SK-N-SH (cell line): ENCODE results near the gene PLEKHG3. TPM values are rescaled to one million over a fixed set of nuclear protein-coding genes. Genes with fewer than 3 reads are reported as not detected.

Experiments used
- CTCF ChIA-PET: fragments of 300-600, 350-600 bp; formaldehyde crosslinking; extraction: SDS; loops from one replicate; lab custom pipeline; 2021; lab: Yijun Ruan, JAX
- POLR2A ChIA-PET: fragments of 350-600 bp; sonication (Branson Sonifier 250); formaldehyde crosslinking; extraction: SDS; loops from one replicate; lab custom pipeline; 2020; ENCODE audit warnings: antibody characterized with exemption, inconsistent platforms; lab: Yijun Ruan, JAX
- DNase-seq: peaks from one replicate; pipeline ENCODE4 v3.0.0; 2012
- H2AFZ ChIP-seq: fragments of 200-600 bp; sonication (generic); 2 replicates; pipeline ENCODE4 v1.8.1; 2016; ENCODE audit warnings: antibody characterized with exemption, mild to moderate bottlenecking, low read depth
- H3F3A ChIP-seq: fragments of 200-600 bp; sonication (generic); replicated peaks from 2 replicates; pipeline ENCODE3; 2016; ENCODE audit warnings: antibody characterized with exemption, mild to moderate bottlenecking; ENCODE audit not compliant: insufficient read depth
- H3K27ac ChIP-seq, 2 experiments: fragments of 200-500 bp in 1 of 2; fragments of 200-600 bp in 1 of 2; sonication (Bioruptor generic) in 1 of 2; sonication (generic), shearing (Covaris generic) in 1 of 2; 2 replicates each; pipeline versions ENCODE4 v1.5.1 to v1.6.1; 2014 to 2016; ENCODE audit warnings: low read depth in 2 of 2, inconsistent platforms in 1 of 2, low read length in 1 of 2, mild to moderate bottlenecking in 1 of 2, mixed read lengths in 1 of 2
- H3K27me3 ChIP-seq: fragments of 200-600 bp; sonication (generic), shearing (Covaris generic); 2 replicates; pipeline ENCODE4 v1.6.1; 2016; ENCODE audit warnings: mixed run types; ENCODE audit not compliant: insufficient read depth
- H3K36me3 ChIP-seq, 2 experiments: fragments of 200-500 bp in 1 of 2; fragments of 200-600 bp in 1 of 2; sonication (Bioruptor generic) in 1 of 2; sonication (generic) in 1 of 2; replicated peaks in 1 of 2; 2 replicates each; pipeline versions ENCODE3 to v1.5.1; 2014 to 2016; ENCODE audit warnings: low read length in 1 of 2, mild to moderate bottlenecking in 1 of 2; ENCODE audit not compliant: insufficient read depth in 2 of 2, control insufficient read depth in 1 of 2
- H3K4me1 ChIP-seq, 2 experiments: fragments of 200-500 bp in 1 of 2; fragments of 200-600 bp in 1 of 2; sonication (Bioruptor generic) in 1 of 2; sonication (generic), shearing (Covaris generic) in 1 of 2; 2 replicates each; pipeline versions ENCODE4 v1.5.1 to v1.6.1; 2014 to 2016; ENCODE audit warnings: low read depth in 1 of 2, low read length in 1 of 2, mixed run types in 1 of 2; ENCODE audit not compliant: insufficient read depth in 2 of 2, control insufficient read depth in 1 of 2
- H3K4me2 ChIP-seq: fragments of 200-600 bp; sonication (generic), shearing (Covaris generic); 2 replicates; pipeline ENCODE4 v1.6.1; 2017; ENCODE audit warnings: mixed run types
- H3K4me3 ChIP-seq, 2 experiments: fragments of 200-500 bp in 1 of 2; fragments of 200-600 bp in 1 of 2; sonication (Bioruptor generic) in 1 of 2; sonication (generic), shearing (Covaris generic) in 1 of 2; 2 replicates each; pipeline versions ENCODE4 v1.5.1 to v1.8.1; 2014 to 2016; ENCODE audit warnings: low read depth in 2 of 2, inconsistent platforms in 1 of 2, low read length in 1 of 2, mild to moderate bottlenecking in 1 of 2, mixed read lengths in 1 of 2, moderate library complexity in 1 of 2
- H3K79me2 ChIP-seq: fragments of 200-600 bp; sonication (generic); 2 replicates; pipeline ENCODE4 v1.8.1; 2017; ENCODE audit warnings: mild to moderate bottlenecking; ENCODE audit not compliant: insufficient read depth
- H3K9ac ChIP-seq: fragments of 200-600 bp; sonication (generic); 2 replicates; pipeline ENCODE4 v1.6.1; 2017; ENCODE audit warnings: mixed run types
- H3K9me2 ChIP-seq: fragments of 200-600 bp; sonication (generic); 2 replicates; pipeline ENCODE4 v1.6.1; 2017; ENCODE audit warnings: mixed run types
- H3K9me3 ChIP-seq: fragments of 200-600 bp; sonication (generic); 2 replicates; pipeline ENCODE4 v1.6.1; 2017; ENCODE audit warnings: mixed run types, mild to moderate bottlenecking, moderate library complexity
- H4K20me1 ChIP-seq: fragments of 200-600 bp; sonication (generic); 2 replicates; pipeline ENCODE4 v1.6.1; 2017; ENCODE audit warnings: mild to moderate bottlenecking, mixed run types; ENCODE audit not compliant: insufficient read depth
- CHD2 ChIP-seq: fragments of 150-350 bp; IDR thresholded peaks from 2 replicates; pipeline ENCODE4 v1.6.1; 2018; ENCODE audit warnings: low read length; ENCODE audit not compliant: partially characterized antibody
- ELF1 ChIP-seq: IDR thresholded peaks from 2 replicates; pipeline ENCODE4 v1.4.0; 2012
- FOXJ3 ChIP-seq: sonication (generic); formaldehyde crosslinking; IDR thresholded peaks from 2 replicates; pipeline ENCODE4 v1.5.1; 2020; ENCODE audit warnings: mild to moderate bottlenecking, missing genetic modification reagents
- GATA2 ChIP-seq: sonication (generic); formaldehyde crosslinking; IDR thresholded peaks from 2 replicates; pipeline ENCODE4 v1.5.0; 2020; ENCODE audit warnings: mild to moderate bottlenecking, missing genetic modification reagents
- JUND ChIP-seq: IDR thresholded peaks from 2 replicates; pipeline ENCODE4 v1.4.0; 2012
- NFIC ChIP-seq: IDR thresholded peaks from 2 replicates; pipeline ENCODE4 v1.4.0; 2012; ENCODE audit warnings: borderline replicate concordance
- RCOR1 ChIP-seq: fragments of 150-350 bp; IDR thresholded peaks from 2 replicates; pipeline ENCODE4 v1.6.1; 2017; ENCODE audit warnings: antibody characterized with exemption, low read length
- RFX5 ChIP-seq: IDR thresholded peaks from 2 replicates; pipeline ENCODE4 v1.6.1; 2012; ENCODE audit warnings: mild to moderate bottlenecking, improper control_type of control experiment, low read length
- RXRA ChIP-seq: IDR thresholded peaks from 2 replicates; pipeline ENCODE4 v1.4.0; 2012; ENCODE audit warnings: low read depth, mild to moderate bottlenecking, borderline replicate concordance
- YY1 ChIP-seq: IDR thresholded peaks from 2 replicates; pipeline ENCODE4 v1.4.0; 2012; ENCODE audit warnings: low read depth, mild to moderate bottlenecking
- whole genome bisulfite sequencing: methylation state at CpG from one replicate; pipeline ENCODE4 v1.1.6; 2017; ENCODE audit warnings: low lambda C conversion rate; 5-methylcytosine and 5-hydroxymethylcytosine counted together
- polyA plus RNA-seq, 3 experiments: library from polyadenylated mRNA; depleted of rRNA; stranded (reverse); fragments of >200 nt; gene quantifications; 2 replicates each; pipeline ENCODE4 v1.2.3, GENCODE V29; 2012
- TF ChIP-seq, protein P1 (sequence below): IDR thresholded peaks from 2 replicates; pipeline ENCODE4 v1.4.0; 2012; ENCODE audit warnings: low read depth
- TF ChIP-seq, protein P2 (sequence below): IDR thresholded peaks from 2 replicates; pipeline ENCODE4 v1.6.1; 2012; ENCODE audit warnings: mild to moderate bottlenecking, low read depth, low read length, moderate library complexity
- TF ChIP-seq, protein P3 (sequence below): fragments of 150-350 bp; IDR thresholded peaks from 2 replicates; pipeline ENCODE4 v1.6.1; 2016; ENCODE audit warnings: mild to moderate bottlenecking, low read depth, low read length
- TF ChIP-seq, protein P4 (sequence below): fragments of 200-600 bp; sonication (generic); IDR thresholded peaks from 2 replicates; pipeline ENCODE4 v1.6.1; 2017; ENCODE audit warnings: antibody characterized with exemption, mild to moderate bottlenecking, moderate library complexity

The PLEKHG3 gene
- polyA plus RNA-seq, 1 of the 3 experiments (the other 2 are of a cell fraction) = 5.1 TPM

DNA sequence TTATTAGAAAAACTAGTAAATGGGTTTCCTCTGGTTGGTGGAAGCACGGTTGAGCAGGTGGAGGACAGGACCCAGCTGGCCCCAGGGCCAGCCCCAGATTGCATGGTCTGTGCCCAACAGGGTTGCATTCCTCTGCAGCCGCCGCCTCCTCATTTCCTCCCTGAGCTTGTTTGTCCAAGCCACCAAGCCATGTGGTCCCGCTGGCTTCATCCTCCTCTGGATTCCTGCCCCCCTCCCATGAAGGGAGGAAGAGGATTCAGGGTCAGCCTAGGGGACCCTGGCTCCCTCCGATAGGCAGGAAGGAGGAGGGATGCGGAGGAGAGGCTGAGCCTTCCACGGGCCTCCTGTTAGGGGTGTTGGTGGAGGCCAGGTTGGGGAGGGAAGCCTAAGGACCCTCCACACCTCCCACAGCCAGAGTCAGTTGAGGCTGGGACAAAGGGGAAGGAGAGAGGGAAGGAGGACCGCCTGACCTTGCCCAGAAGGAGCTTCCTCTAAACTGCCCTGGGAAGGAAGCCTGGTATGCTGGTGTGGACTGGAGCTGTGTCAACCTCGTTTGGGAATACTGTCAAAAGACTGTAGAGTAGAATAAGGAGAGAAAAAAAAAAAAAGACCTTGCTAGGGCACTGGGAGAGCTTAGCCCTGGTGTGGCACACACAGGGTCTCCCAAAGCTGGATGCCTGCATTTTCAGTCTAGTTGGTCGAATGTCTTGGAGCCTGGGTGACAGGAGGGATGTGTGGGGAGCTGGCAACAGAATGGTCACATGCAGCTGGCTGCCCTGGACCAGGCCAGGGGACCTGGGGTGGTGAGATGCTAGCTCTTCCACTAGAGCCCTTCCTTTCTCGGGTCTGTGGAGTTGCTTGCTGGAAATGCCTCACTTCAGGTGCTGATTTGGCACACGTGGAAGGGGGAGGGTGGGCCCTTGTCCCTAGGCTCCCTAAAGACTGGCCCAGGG is 42.4 kb downstream of the PLEKHG3 start:
- H4K20me1 ChIP-seq = no peaks in the 10 kb centered on the region
- no peaks in the 10 kb centered on the region for H3K79me2 ChIP-seq
- H3K4me1 ChIP-seq = no peaks in the 10 kb centered on the region
- no peak overlapping the region for H3K4me2 ChIP-seq
- no peaks in the 10 kb centered on the region for H3K9me3 ChIP-seq
- no peak overlapping the region for H3K9ac ChIP-seq
- H2AFZ ChIP-seq = no peak overlapping the region
- DNase-seq = no peak
- ChIA-PET CTCF (interaction anchor here (1.3 to 1.7 kb wide), 2 partner anchors 10 to 75 kb away, joined by 3 to 4 read pairs; no protein-coding TSS in a partner anchor), POLR2A (no interaction called here)
- peaks cover 3 to 28% of the 10 kb centered on the region in 2 experiments for H3K36me3 ChIP-seq
- H3K27ac ChIP-seq = no peak overlapping the region
- no peak overlapping the region for H3K4me3 ChIP-seq
- 90% methylated on average over 10 of the region's 12 CpGs for WGBS
- H3F3A ChIP-seq = peaks cover 6% of the 10 kb centered on the region
- TF ChIP-seq, protein P1, sequence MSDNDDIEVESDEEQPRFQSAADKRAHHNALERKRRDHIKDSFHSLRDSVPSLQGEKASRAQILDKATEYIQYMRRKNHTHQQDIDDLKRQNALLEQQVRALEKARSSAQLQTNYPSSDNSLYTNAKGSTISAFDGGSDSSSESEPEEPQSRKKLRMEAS = no peak
- TF ChIP-seq, protein P2, sequence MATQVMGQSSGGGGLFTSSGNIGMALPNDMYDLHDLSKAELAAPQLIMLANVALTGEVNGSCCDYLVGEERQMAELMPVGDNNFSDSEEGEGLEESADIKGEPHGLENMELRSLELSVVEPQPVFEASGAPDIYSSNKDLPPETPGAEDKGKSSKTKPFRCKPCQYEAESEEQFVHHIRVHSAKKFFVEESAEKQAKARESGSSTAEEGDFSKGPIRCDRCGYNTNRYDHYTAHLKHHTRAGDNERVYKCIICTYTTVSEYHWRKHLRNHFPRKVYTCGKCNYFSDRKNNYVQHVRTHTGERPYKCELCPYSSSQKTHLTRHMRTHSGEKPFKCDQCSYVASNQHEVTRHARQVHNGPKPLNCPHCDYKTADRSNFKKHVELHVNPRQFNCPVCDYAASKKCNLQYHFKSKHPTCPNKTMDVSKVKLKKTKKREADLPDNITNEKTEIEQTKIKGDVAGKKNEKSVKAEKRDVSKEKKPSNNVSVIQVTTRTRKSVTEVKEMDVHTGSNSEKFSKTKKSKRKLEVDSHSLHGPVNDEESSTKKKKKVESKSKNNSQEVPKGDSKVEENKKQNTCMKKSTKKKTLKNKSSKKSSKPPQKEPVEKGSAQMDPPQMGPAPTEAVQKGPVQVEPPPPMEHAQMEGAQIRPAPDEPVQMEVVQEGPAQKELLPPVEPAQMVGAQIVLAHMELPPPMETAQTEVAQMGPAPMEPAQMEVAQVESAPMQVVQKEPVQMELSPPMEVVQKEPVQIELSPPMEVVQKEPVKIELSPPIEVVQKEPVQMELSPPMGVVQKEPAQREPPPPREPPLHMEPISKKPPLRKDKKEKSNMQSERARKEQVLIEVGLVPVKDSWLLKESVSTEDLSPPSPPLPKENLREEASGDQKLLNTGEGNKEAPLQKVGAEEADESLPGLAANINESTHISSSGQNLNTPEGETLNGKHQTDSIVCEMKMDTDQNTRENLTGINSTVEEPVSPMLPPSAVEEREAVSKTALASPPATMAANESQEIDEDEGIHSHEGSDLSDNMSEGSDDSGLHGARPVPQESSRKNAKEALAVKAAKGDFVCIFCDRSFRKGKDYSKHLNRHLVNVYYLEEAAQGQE = no peak
- no peak for TF ChIP-seq GATA2 (CRISPR knock-in tag)
- TF ChIP-seq, protein P3, sequence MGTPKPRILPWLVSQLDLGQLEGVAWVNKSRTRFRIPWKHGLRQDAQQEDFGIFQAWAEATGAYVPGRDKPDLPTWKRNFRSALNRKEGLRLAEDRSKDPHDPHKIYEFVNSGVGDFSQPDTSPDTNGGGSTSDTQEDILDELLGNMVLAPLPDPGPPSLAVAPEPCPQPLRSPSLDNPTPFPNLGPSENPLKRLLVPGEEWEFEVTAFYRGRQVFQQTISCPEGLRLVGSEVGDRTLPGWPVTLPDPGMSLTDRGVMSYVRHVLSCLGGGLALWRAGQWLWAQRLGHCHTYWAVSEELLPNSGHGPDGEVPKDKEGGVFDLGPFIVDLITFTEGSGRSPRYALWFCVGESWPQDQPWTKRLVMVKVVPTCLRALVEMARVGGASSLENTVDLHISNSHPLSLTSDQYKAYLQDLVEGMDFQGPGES = no peak
- no peak for TF ChIP-seq RXRA
- TF ChIP-seq NFIC = no peak
- TF ChIP-seq JUND = no peak
- no peak for TF ChIP-seq FOXJ3
- TF ChIP-seq, protein P4, sequence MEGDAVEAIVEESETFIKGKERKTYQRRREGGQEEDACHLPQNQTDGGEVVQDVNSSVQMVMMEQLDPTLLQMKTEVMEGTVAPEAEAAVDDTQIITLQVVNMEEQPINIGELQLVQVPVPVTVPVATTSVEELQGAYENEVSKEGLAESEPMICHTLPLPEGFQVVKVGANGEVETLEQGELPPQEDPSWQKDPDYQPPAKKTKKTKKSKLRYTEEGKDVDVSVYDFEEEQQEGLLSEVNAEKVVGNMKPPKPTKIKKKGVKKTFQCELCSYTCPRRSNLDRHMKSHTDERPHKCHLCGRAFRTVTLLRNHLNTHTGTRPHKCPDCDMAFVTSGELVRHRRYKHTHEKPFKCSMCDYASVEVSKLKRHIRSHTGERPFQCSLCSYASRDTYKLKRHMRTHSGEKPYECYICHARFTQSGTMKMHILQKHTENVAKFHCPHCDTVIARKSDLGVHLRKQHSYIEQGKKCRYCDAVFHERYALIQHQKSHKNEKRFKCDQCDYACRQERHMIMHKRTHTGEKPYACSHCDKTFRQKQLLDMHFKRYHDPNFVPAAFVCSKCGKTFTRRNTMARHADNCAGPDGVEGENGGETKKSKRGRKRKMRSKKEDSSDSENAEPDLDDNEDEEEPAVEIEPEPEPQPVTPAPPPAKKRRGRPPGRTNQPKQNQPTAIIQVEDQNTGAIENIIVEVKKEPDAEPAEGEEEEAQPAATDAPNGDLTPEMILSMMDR = no peak
- no peak for TF ChIP-seq ELF1
- no peak for TF ChIP-seq RFX5
- no peak for TF ChIP-seq YY1
- TF ChIP-seq RCOR1 = no peak
- TF ChIP-seq CHD2 = no peak
- no peaks in the 10 kb centered on the region for H3K9me2 ChIP-seq
- no peaks in the 10 kb centered on the region for H3K27me3 ChIP-seq
